Cardiac fibroblast (primary cell): ENCODE data around the gene HARBI1.
A peak's percentile ranks its signal among the peaks of the same experiment; 100 is the strongest.

Source experiments
- DNase-seq, 2 donors: peaks; one replicate each; pipeline versions ENCODE4 v3.0.0 to v3.0.0-alpha.2; 2010; ENCODE audit warnings: low read depth in 2 of 2
- H3K4me3 ChIP-seq, 2 donors: replicated peaks in 1 of 2; 1 replicate in 1 of 2; 2 replicates in 1 of 2; pipeline ENCODE4 v1.5.1; 2011; ENCODE audit warnings: low read depth in 2 of 2, low read length in 2 of 2, mild to moderate bottlenecking in 2 of 2, moderate library complexity in 1 of 2
- CTCF ChIP-seq: IDR thresholded peaks from one replicate; pipeline ENCODE4 v1.5.1; 2011; ENCODE audit warnings: low read depth, mild to moderate bottlenecking, low read length, inconsistent platforms

The HARBI1 gene

GRCh38 chr11:46559815-46560214 is 57.2 kb downstream of the HARBI1 start:
- no peak for TF ChIP-seq CTCF
- DNase-seq = no peak
- H3K4me3 ChIP-seq = no peak overlapping the region

DNA sequence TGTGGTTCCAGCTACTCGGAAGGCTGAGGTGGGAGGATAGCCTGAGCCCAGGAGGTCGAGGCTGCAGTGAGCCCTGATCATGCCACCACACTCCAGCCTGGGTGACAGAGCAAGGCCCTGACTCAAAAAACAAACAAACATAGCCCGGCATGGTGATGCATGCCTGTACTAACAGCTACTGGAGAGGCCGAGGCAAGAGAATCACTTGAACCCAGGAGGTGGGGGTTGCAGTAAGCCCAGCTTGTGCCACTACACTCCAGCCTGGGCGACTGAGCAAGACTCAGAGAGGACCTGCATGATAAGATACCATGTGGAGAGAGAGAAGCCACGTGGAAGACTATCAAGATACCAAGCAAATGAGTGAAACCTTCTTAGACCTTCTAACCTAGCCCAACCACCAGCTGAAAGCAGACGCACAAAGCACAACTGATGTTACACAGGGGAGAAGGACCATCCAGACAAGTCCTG is 59.3 kb downstream of the HARBI1 start:
- TF ChIP-seq CTCF = no peak
- H3K4me3 ChIP-seq = no peak overlapping the region
- peak in 1 of 2 donors; percentile 60 for DNase-seq

GRCh38 chr11:46555267-46556054 is 61.6 kb downstream of the HARBI1 start:
- DNase-seq = peak; percentile 54 to 91
- H3K4me3 ChIP-seq = no peak overlapping the region
- no peak for TF ChIP-seq CTCF

DNA sequence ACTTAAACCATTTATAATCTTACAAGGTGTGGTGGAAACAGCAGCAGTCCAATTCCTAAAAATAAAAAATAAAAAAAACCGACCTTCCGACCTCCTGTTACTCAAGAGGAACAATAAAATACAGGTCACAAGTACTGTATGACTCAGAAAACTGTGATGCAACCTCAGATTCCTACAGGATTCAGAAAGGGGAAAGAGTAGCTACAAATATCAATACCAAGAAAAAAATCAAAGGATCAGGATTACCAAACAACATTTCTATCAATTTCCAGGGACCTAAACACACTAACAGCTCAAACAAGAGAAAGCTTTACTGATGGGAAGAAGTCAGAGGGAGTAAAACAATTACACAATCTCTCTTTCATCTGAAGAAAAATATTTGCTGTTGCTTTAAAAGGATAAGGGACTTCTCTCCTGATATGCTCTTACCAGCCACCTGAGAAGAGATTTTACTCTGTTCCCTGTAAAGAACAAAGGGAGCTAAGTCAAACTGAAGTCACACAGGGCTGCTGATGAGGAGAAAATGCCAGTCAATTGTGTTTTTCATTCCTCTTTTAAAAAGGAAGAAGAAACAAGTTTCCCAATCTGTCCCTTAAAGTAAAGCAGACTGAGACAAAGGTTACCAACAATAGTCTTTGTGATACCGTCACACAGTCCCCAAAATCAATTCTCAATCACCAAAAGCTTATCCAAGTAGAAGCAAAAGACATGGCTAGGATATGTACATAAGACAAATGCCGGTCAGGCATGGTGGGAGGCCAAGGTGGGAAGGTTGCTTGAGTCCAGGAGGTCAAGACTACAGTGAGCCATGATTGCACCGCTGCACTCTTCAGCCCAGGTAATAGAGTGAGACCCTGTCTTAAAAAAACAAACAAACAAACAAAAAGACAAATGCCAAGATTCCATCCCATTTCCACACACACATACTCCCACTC is 62.5 kb downstream of the HARBI1 start:
- TF ChIP-seq CTCF = no peak
- peak; percentile 76 to 88 for DNase-seq
- no peak overlapping the region for H3K4me3 ChIP-seq

DNA sequence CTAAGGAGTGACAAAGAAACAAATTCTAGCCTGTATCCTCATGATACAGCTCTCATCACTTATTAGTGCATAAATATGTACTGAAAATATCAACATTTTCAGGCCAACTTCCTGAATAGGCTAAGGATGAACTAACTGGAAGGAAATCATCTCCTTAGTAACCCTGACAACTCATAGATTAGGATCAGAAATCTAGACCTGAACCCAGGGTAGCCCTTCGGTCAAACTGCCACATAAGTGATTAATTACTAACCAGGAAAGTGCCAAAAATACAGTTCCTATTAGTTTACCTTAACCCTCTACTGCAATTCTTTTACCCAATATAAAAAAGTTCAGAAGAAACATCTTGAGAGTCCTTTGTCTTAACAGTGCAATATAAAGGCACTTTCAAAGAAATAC is 63.2 kb downstream of the HARBI1 start:
- no peak for TF ChIP-seq CTCF
- no peak overlapping the region for H3K4me3 ChIP-seq
- no peak for DNase-seq
